KMS-11 (cell line): ENCODE data around the gene KLF13.

Source experiments
- H2AFZ ChIP-seq: fragments of 200-600 bp; sonication (generic); 2 replicates; pipeline ENCODE4 v1.6.1; 2016; ENCODE audit warnings: antibody characterized with exemption, mixed run types, low read depth
- H3K27ac ChIP-seq: fragments of 200-600 bp; sonication (generic); 2 replicates; pipeline ENCODE4 v1.6.1; 2016; ENCODE audit warnings: mild to moderate bottlenecking, mixed run types
- H3K27me3 ChIP-seq: fragments of 200-600 bp; sonication (generic); 2 replicates; pipeline ENCODE4 v1.6.1; 2017; ENCODE audit warnings: mild to moderate bottlenecking, low read depth, mixed run types, moderate library complexity; ENCODE audit not compliant: insufficient read depth
- H3K36me3 ChIP-seq: fragments of 200-600 bp; sonication (generic); 2 replicates; pipeline ENCODE4 v1.6.1; 2017; ENCODE audit warnings: mild to moderate bottlenecking, mixed run types; ENCODE audit not compliant: insufficient read depth
- H3K4me1 ChIP-seq: fragments of 200-600 bp; sonication (generic); 2 replicates; pipeline ENCODE4 v1.6.1; 2016; ENCODE audit warnings: mild to moderate bottlenecking, low read depth, mixed run types; ENCODE audit not compliant: poor library complexity, severe bottlenecking
- H3K4me2 ChIP-seq: fragments of 200-600 bp; sonication (generic); 2 replicates; pipeline ENCODE4 v1.7.0; 2016; ENCODE audit warnings: mild to moderate bottlenecking, mixed run types
- H3K4me3 ChIP-seq: fragments of 200-600 bp; sonication (generic); IDR thresholded peaks from 2 replicates; pipeline ENCODE4 v1.6.1; 2017; ENCODE audit warnings: low read depth, low read length, mixed read lengths; ENCODE audit not compliant: insufficient read depth
- H3K79me2 ChIP-seq: fragments of 200-600 bp; sonication (generic); 2 replicates; pipeline ENCODE4 v1.6.1; 2016; ENCODE audit warnings: low read depth, mixed run types; ENCODE audit not compliant: insufficient read depth
- H3K9ac ChIP-seq: fragments of 200-600 bp; sonication (generic); 2 replicates; pipeline ENCODE4 v1.6.1; 2016; ENCODE audit warnings: mild to moderate bottlenecking, mixed run types
- H4K20me1 ChIP-seq: fragments of 200-600 bp; sonication (generic); 2 replicates; pipeline ENCODE4 v1.6.1; 2016; ENCODE audit warnings: mild to moderate bottlenecking, mixed run types; ENCODE audit not compliant: insufficient read depth
- TF ChIP-seq, protein P1 (sequence below): fragments of 200-600 bp; sonication (generic); conservative IDR thresholded peaks from 2 replicates; pipeline ENCODE4 v1.6.1; 2017; ENCODE audit warnings: low read depth, mild to moderate bottlenecking, antibody characterized with exemption, low read length, moderate library complexity, mixed read lengths

Gene KLF13

DNA sequence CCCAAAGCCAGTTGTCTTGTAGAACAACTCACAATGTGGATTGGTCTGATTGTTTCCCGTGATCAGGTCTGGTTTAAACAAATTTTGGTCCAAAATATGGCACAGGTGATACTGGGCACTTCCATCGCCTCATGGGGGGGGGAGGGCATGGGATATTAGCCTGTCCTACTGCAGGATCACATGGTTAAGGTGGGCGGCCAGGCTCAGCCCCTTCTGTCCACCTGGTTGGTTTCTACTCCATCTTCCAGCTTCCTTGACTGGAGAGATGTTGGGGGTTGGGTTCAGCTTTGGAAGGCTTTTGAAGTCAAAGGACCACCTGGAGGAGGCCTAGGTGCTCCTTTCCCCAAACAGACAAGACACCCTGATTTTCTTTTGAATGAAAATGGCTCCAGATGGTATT, 7.2 kb downstream of the KLF13 start:
- H3K4me2 ChIP-seq: no peak overlapping the region; the same call in 1 of the 2 replicates
- peaks cover 99% of the 10 kb centered on the region for H3K79me2 ChIP-seq
- TF ChIP-seq, protein P1, sequence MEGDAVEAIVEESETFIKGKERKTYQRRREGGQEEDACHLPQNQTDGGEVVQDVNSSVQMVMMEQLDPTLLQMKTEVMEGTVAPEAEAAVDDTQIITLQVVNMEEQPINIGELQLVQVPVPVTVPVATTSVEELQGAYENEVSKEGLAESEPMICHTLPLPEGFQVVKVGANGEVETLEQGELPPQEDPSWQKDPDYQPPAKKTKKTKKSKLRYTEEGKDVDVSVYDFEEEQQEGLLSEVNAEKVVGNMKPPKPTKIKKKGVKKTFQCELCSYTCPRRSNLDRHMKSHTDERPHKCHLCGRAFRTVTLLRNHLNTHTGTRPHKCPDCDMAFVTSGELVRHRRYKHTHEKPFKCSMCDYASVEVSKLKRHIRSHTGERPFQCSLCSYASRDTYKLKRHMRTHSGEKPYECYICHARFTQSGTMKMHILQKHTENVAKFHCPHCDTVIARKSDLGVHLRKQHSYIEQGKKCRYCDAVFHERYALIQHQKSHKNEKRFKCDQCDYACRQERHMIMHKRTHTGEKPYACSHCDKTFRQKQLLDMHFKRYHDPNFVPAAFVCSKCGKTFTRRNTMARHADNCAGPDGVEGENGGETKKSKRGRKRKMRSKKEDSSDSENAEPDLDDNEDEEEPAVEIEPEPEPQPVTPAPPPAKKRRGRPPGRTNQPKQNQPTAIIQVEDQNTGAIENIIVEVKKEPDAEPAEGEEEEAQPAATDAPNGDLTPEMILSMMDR: no peak
- no peak overlapping the region for H3K4me3 ChIP-seq
- no peak overlapping the region for H3K9ac ChIP-seq
- peaks cover 80% of the 10 kb centered on the region for H4K20me1 ChIP-seq
- no peaks in the 10 kb centered on the region for H3K27me3 ChIP-seq
- H3K4me1 ChIP-seq: peaks cover 95% of the 10 kb centered on the region
- no peak overlapping the region for H3K27ac ChIP-seq
- H3K36me3 ChIP-seq: no peaks in the 10 kb centered on the region
- H2AFZ ChIP-seq: no peak overlapping the region

DNA sequence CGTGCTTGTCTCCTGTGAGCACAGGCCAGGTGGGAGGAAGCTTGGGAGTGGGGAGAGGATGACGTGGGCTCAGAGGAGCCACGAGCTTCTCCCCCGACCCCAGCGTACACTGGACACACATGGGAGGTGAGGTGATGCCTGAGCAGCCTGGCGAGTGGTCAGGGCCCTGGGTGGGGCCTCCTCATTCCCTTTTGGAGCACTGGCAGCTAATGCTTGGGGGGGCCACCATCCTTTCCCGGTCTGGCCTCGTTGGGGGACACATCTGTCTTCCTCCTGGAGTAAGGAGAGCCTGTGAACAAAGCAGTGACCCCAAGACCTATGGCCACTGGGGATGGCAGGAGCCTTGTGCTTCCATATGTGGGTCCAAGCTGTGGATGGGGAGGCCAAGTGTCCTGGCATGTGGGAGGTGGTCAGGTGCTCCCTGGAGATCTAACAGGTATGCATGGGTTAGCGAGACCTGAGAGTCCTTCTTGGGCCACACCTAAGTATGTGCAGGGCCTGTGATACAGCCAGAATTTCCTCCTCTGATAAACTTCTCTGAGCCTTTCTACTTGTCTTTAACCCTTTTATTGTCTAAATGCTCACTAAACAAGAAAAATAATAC, 9.5 kb downstream of the KLF13 start:
- TF ChIP-seq, protein P1: no peak
- Histone ChIP-seq H3K4me2 (no peak overlapping the region; the same call in 1 of the 2 replicates), H4K20me1 (peaks cover 84% of the 10 kb centered on the region), H2AFZ (no peak overlapping the region), H3K27ac (no peak overlapping the region), H3K36me3 (no peaks in the 10 kb centered on the region), H3K27me3 (no peaks in the 10 kb centered on the region), H3K9ac (no peak overlapping the region), H3K4me1 (peaks cover 98% of the 10 kb centered on the region), H3K4me3 (no peak overlapping the region), H3K79me2 (peaks cover 99% of the 10 kb centered on the region)

DNA sequence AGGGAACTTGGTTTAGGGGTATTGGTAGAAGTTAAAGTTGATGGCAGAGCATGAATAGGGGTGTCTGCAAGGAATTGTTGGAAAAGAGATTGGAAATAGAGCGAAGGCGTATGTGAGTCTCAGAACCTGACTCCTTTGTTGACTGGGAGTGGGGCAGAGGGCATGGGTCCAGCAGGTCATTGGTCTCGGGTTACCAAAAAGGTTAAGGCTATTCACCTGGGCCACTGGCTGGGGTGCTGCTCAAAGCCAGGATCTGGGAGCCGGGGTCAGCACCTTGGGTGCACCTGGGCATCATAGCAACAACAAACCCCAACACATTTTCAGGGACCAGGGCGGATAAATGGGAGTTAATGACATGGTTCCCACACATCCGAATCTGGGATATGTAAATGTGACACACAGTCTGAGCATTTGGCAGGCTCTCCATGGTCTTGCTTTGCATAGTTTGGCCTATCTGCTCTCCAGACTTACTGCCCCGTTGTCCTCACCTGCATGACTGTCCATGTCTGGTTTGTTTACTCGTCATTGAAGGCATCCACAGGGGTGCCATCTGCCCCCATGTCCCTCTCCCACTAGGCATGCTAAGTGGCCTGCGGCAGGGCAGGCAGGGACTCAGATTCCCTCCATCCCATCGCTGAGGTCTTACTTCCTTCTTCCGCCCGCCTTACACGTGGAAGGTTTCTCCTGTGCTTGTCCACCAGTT, 10.1 kb downstream of the KLF13 start:
- Histone ChIP-seq H3K4me3 (no peak overlapping the region), H4K20me1 (peaks cover 81% of the 10 kb centered on the region)

DNA sequence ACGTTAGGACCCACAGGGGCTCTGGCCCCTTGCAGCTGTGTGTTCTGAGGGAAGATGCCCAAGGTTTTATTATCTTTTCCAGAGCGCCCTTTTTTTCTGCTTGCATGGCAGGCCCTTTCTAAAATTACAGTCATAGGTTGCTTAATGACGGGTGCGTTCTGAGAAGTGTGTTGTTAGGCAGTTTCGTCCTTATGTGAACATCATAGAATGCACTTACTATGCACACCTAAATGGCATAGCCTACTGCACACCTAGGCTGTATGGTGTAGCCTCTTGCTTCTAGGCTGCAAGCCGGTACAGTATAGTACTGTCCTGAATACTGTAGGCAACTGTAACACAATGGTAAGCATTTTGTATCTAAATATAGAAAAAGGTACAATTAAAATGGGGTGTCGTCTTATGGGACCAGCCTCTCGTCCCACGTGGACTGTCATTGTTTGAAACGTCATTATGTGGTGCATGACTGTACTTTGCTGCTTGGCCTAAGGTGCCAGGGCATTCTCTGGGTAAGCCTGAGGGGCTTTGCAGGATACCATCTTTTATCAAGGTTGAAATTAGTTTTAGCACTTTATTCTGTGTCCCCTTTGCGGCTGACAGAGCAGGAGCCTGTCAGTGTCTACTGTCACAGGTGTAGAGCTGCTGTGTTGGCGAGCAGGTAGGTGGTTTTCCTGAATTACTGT, 10.9 kb downstream of the KLF13 start:
- Histone ChIP-seq H3K9ac (no peak overlapping the region), H3K4me1 (peaks cover 98% of the 10 kb centered on the region), H3K27ac (no peak overlapping the region; the same call in 1 of the 2 replicates), H2AFZ (no peak overlapping the region), H3K4me2 (peak overlapping the region; percentile 9; the same call in 1 of the 2 replicates), H3K79me2 (peaks cover 99% of the 10 kb centered on the region), H3K27me3 (no peaks in the 10 kb centered on the region), H3K4me3 (no peak overlapping the region), H4K20me1 (peaks cover 79% of the 10 kb centered on the region), H3K36me3 (no peaks in the 10 kb centered on the region)
- TF ChIP-seq, protein P1: no peak

More for the DNA sequence above, 10.1 kb downstream of the KLF13 start:
- Histone ChIP-seq H3K27ac (no peak overlapping the region), H3K79me2 (peaks cover 99% of the 10 kb centered on the region), H2AFZ (no peak overlapping the region), H3K36me3 (no peaks in the 10 kb centered on the region), H3K4me2 (peak overlapping the region; percentile 9; the same call in 1 of the 2 replicates), H3K27me3 (no peaks in the 10 kb centered on the region), H3K9ac (no peak overlapping the region), H3K4me1 (peaks cover 98% of the 10 kb centered on the region)
- TF ChIP-seq, protein P1: no peak
